ENCODE data around the gene LAMC3. TPM values are rescaled to one million over a fixed set of nuclear protein-coding genes. Genes with fewer than 3 reads are reported as not detected.

The LAMC3 gene
- total RNA-seq, 2 experiments from 2014 or later: 0.66 to 1.7 TPM

GRCh38 chr9:131050831-131051230 is 41.9 kb downstream of the LAMC3 start:
- H3K9me3 ChIP-seq (ENCODE audit: control insufficient read depth in 1 of 2, insufficient read depth in 1 of 2, low read length in 2 of 2): no peaks in the 10 kb centered on the region
- Mint-ChIP-seq H3K36me3 (ENCODE audit: low read depth) (no peaks in the 10 kb centered on the region), H3K27ac (no peak overlapping the region), H3K4me3 (no peak overlapping the region), H3K27me3 (no peaks in the 10 kb centered on the region), H3K4me1 (ENCODE audit: low read depth) (peaks cover 7% of the 10 kb centered on the region), H3K9me3 (no peaks in the 10 kb centered on the region)
- H3K4me3 ChIP-seq (ENCODE audit: low read length): no peak overlapping the region
- ChIA-PET POLR2A (no interaction called here), CTCF (no interaction called here)
- H3K36me3 ChIP-seq (ENCODE audit: insufficient read depth, low read length): no peaks in the 10 kb centered on the region
- H3K27ac ChIP-seq (ENCODE audit: low read depth in 1 of 2, low read length in 2 of 2): no peak overlapping the region
- H3K4me1 ChIP-seq (ENCODE audit: insufficient read depth, low read length): peaks cover 7% of the 10 kb centered on the region
- TF ChIP-seq, protein P1, sequence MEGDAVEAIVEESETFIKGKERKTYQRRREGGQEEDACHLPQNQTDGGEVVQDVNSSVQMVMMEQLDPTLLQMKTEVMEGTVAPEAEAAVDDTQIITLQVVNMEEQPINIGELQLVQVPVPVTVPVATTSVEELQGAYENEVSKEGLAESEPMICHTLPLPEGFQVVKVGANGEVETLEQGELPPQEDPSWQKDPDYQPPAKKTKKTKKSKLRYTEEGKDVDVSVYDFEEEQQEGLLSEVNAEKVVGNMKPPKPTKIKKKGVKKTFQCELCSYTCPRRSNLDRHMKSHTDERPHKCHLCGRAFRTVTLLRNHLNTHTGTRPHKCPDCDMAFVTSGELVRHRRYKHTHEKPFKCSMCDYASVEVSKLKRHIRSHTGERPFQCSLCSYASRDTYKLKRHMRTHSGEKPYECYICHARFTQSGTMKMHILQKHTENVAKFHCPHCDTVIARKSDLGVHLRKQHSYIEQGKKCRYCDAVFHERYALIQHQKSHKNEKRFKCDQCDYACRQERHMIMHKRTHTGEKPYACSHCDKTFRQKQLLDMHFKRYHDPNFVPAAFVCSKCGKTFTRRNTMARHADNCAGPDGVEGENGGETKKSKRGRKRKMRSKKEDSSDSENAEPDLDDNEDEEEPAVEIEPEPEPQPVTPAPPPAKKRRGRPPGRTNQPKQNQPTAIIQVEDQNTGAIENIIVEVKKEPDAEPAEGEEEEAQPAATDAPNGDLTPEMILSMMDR (IDR thresholded peaks at IDR 0.05): no peak
- H3K27me3 ChIP-seq (ENCODE audit: control insufficient read depth in 1 of 2, insufficient read depth in 2 of 2, low read length in 2 of 2): no peaks in the 10 kb centered on the region
- ATAC-seq (ENCODE audit: poor library complexity) (no peak), DNase-seq (no peak)
- intact Hi-C loops (cut with DNase I, micrococcal nuclease): no loop called here

GRCh38 chr9:131051592-131052517 is 42.9 kb downstream of the LAMC3 start:
- H3K27ac ChIP-seq (ENCODE audit: low read depth in 1 of 2, low read length in 2 of 2): no peak overlapping the region
- Mint-ChIP-seq H3K4me3 (no peak overlapping the region), H3K36me3 (ENCODE audit: low read depth) (no peaks in the 10 kb centered on the region), H3K9me3 (no peaks in the 10 kb centered on the region), H3K27me3 (no peaks in the 10 kb centered on the region), H3K27ac (no peak overlapping the region), H3K4me1 (ENCODE audit: low read depth) (peaks cover 1% of the 10 kb centered on the region)
- H3K36me3 ChIP-seq (ENCODE audit: insufficient read depth, low read length): no peaks in the 10 kb centered on the region
- intact Hi-C loops (cut with DNase I, micrococcal nuclease): no loop called here
- DNase-seq (no peak), ATAC-seq (ENCODE audit: poor library complexity) (no peak)
- H3K4me3 ChIP-seq (ENCODE audit: low read length): no peak overlapping the region
- peaks cover 1% of the 10 kb centered on the region for H3K4me1 ChIP-seq (ENCODE audit: insufficient read depth, low read length)
- CTCF ChIA-PET: no interaction called here
- H3K27me3 ChIP-seq (ENCODE audit: control insufficient read depth in 1 of 2, insufficient read depth in 2 of 2, low read length in 2 of 2): no peaks in the 10 kb centered on the region
- TF ChIP-seq, protein P1 (IDR thresholded peaks at IDR 0.05): no peak
- no peaks in the 10 kb centered on the region for H3K9me3 ChIP-seq (ENCODE audit: control insufficient read depth in 1 of 2, insufficient read depth in 1 of 2, low read length in 2 of 2)
- POLR2A ChIA-PET: no interaction called here

DNA sequence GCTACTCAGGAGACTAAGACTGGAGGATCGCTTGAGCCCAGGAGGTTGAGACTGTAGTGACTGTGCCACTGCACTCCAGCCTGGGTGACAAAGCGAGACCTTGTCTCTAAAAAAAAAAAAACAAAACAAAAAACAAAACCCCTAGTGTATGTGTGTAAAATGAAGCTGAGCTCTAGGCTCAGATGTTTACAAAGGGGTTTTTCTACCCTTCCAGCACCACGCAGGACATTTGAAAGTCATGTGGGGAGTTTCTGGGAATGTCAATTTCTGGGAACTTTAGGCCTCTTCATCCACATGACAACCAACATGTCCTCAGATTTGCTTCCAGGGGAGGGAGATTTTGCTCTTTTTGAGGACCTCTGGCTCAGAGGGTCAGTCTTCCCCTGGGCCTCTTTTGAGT is 44.9 kb downstream of the LAMC3 start:
- Mint-ChIP-seq H3K4me3 (no peak overlapping the region), H3K9me3 (no peaks in the 10 kb centered on the region), H3K4me1 (ENCODE audit: low read depth) (no peaks in the 10 kb centered on the region), H3K27me3 (no peaks in the 10 kb centered on the region), H3K27ac (no peak overlapping the region), H3K36me3 (ENCODE audit: low read depth) (no peaks in the 10 kb centered on the region)
- Histone ChIP-seq H3K4me1 (ENCODE audit: insufficient read depth, low read length) (peaks cover 2% of the 10 kb centered on the region), H3K27ac (ENCODE audit: low read depth in 1 of 2, low read length in 2 of 2) (no peak overlapping the region), H3K4me3 (ENCODE audit: low read length) (no peak overlapping the region), H3K36me3 (ENCODE audit: insufficient read depth, low read length) (no peaks in the 10 kb centered on the region), H3K27me3 (ENCODE audit: control insufficient read depth in 1 of 2, insufficient read depth in 2 of 2, low read length in 2 of 2) (no peaks in the 10 kb centered on the region), H3K9me3 (ENCODE audit: control insufficient read depth in 1 of 2, insufficient read depth in 1 of 2, low read length in 2 of 2) (no peaks in the 10 kb centered on the region)
- DNase-seq: no peak
- TF ChIP-seq, protein P1 (IDR thresholded peaks at IDR 0.05): no peak
- no peak for ATAC-seq (ENCODE audit: poor library complexity)
- CTCF ChIA-PET: interaction anchor here (0.5 kb wide), 1 partner anchor 71 kb away, joined by 5 read pairs; no protein-coding TSS in a partner anchor
- intact Hi-C loops (cut with DNase I, micrococcal nuclease): no loop called here
- POLR2A ChIA-PET: no interaction called here
